GM20431 (cell line): ENCODE data around the gene BCAR1.
"Not testable (repeated sequence)": the region's sequence is repeated elsewhere in the genome, so short reads cannot be mapped to it uniquely, and the experiment has no call there.

Experiments used
- in situ Hi-C: fragments of 300-500 bp; cut with MseI, MboI; formaldehyde crosslinking; loops from one replicate; pipeline ENCODE4 v1.15.0; 2020; ENCODE audit warnings: low sequenced_read_pairs; ENCODE audit not compliant: unreplicated experiment

Gene BCAR1

GRCh38 chr16:75251280-75252048 is at the start of gene BCAR1:
Gene BCAR1 (minus strand): TSS chr16:75251624. CDS start chr16:75251482, 142 bp downstream.
- in situ Hi-C loops = no loop called here

GRCh38 chr16:75298267-75298666 is 46.8 kb upstream of the BCAR1 start:
- in situ Hi-C loops = no loop called here

- in situ Hi-C loops = no loop called here
Observed at GRCh38 chr16:75296606-75297005, 45.2 kb upstream of the BCAR1 start.

GRCh38 chr16:75294773-75295459 is 43.5 kb upstream of the BCAR1 start:
- in situ Hi-C loops = no loop called here

- in situ Hi-C loops = no loop called here
Observed at GRCh38 chr16:75293772-75294171, 42.3 kb upstream of the BCAR1 start.

- in situ Hi-C loops = no loop called here
Observed at GRCh38 chr16:75293173-75293572, 41.7 kb upstream of the BCAR1 start.

GRCh38 chr16:75292691-75293090 is 41.3 kb upstream of the BCAR1 start:
- in situ Hi-C loops = no loop called here

GRCh38 chr16:75289189-75289588 is 37.8 kb upstream of the BCAR1 start:
- in situ Hi-C loops = no loop called here

GRCh38 chr16:75288596-75289120 is 37.2 kb upstream of the BCAR1 start:
- in situ Hi-C loops = no loop called here

GRCh38 chr16:75288181-75288580 is 36.8 kb upstream of the BCAR1 start:
- in situ Hi-C loops = no loop called here

- in situ Hi-C loops = no loop called here
Observed at GRCh38 chr16:75287708-75288107, 36.3 kb upstream of the BCAR1 start.

GRCh38 chr16:75286389-75286788 is 35.0 kb upstream of the BCAR1 start:
- in situ Hi-C loops = no loop called here

GRCh38 chr16:75282466-75283281 is 31.2 kb upstream of the BCAR1 start:
- in situ Hi-C loops = no loop called here

GRCh38 chr16:75281826-75282225 is 30.4 kb upstream of the BCAR1 start:
- in situ Hi-C loops = no loop called here

GRCh38 chr16:75281009-75281408 is 29.6 kb upstream of the BCAR1 start:
- in situ Hi-C loops = not testable (repeated sequence)

- in situ Hi-C loops = no loop called here
Observed at GRCh38 chr16:75280331-75280804, 28.9 kb upstream of the BCAR1 start.

GRCh38 chr16:75279305-75279704 is 27.9 kb upstream of the BCAR1 start:
- in situ Hi-C loops = no loop called here

GRCh38 chr16:75273054-75273925 is 21.9 kb upstream of the BCAR1 start:
- in situ Hi-C loops = no loop called here

GRCh38 chr16:75272629-75273028 is 21.2 kb upstream of the BCAR1 start:
- in situ Hi-C loops = not testable (repeated sequence)
